SK-N-SH (cell line): ENCODE results near the gene NSRP1. TPM values are rescaled to one million over a fixed set of nuclear protein-coding genes. Genes with fewer than 3 reads are reported as not detected.

ENCODE experiments used
- CTCF ChIA-PET: fragments of 300-600, 350-600 bp; formaldehyde crosslinking; extraction: SDS; loops from one replicate; lab custom pipeline; 2021; lab: Yijun Ruan, JAX
- POLR2A ChIA-PET: fragments of 350-600 bp; sonication (Branson Sonifier 250); formaldehyde crosslinking; extraction: SDS; loops from one replicate; lab custom pipeline; 2020; ENCODE audit warnings: antibody characterized with exemption, inconsistent platforms; lab: Yijun Ruan, JAX
- DNase-seq: peaks from one replicate; pipeline ENCODE4 v3.0.0; 2012
- H2AFZ ChIP-seq: fragments of 200-600 bp; sonication (generic); 2 replicates; pipeline ENCODE4 v1.8.1; 2016; ENCODE audit warnings: antibody characterized with exemption, mild to moderate bottlenecking, low read depth
- H3F3A ChIP-seq: fragments of 200-600 bp; sonication (generic); replicated peaks from 2 replicates; pipeline ENCODE3; 2016; ENCODE audit warnings: antibody characterized with exemption, mild to moderate bottlenecking; ENCODE audit not compliant: insufficient read depth
- H3K27ac ChIP-seq, 2 experiments: fragments of 200-500 bp in 1 of 2; fragments of 200-600 bp in 1 of 2; sonication (Bioruptor generic) in 1 of 2; sonication (generic), shearing (Covaris generic) in 1 of 2; 2 replicates each; pipeline versions ENCODE4 v1.5.1 to v1.6.1; 2014 to 2016; ENCODE audit warnings: low read depth in 2 of 2, inconsistent platforms in 1 of 2, low read length in 1 of 2, mild to moderate bottlenecking in 1 of 2, mixed read lengths in 1 of 2
- H3K27me3 ChIP-seq: fragments of 200-600 bp; sonication (generic), shearing (Covaris generic); 2 replicates; pipeline ENCODE4 v1.6.1; 2016; ENCODE audit warnings: mixed run types; ENCODE audit not compliant: insufficient read depth
- H3K36me3 ChIP-seq, 2 experiments: fragments of 200-500 bp in 1 of 2; fragments of 200-600 bp in 1 of 2; sonication (Bioruptor generic) in 1 of 2; sonication (generic) in 1 of 2; replicated peaks in 1 of 2; 2 replicates each; pipeline versions ENCODE3 to v1.5.1; 2014 to 2016; ENCODE audit warnings: low read length in 1 of 2, mild to moderate bottlenecking in 1 of 2; ENCODE audit not compliant: insufficient read depth in 2 of 2, control insufficient read depth in 1 of 2
- H3K4me1 ChIP-seq, 2 experiments: fragments of 200-500 bp in 1 of 2; fragments of 200-600 bp in 1 of 2; sonication (Bioruptor generic) in 1 of 2; sonication (generic), shearing (Covaris generic) in 1 of 2; 2 replicates each; pipeline versions ENCODE4 v1.5.1 to v1.6.1; 2014 to 2016; ENCODE audit warnings: low read depth in 1 of 2, low read length in 1 of 2, mixed run types in 1 of 2; ENCODE audit not compliant: insufficient read depth in 2 of 2, control insufficient read depth in 1 of 2
- H3K4me2 ChIP-seq: fragments of 200-600 bp; sonication (generic), shearing (Covaris generic); 2 replicates; pipeline ENCODE4 v1.6.1; 2017; ENCODE audit warnings: mixed run types
- H3K4me3 ChIP-seq, 2 experiments: fragments of 200-500 bp in 1 of 2; fragments of 200-600 bp in 1 of 2; sonication (Bioruptor generic) in 1 of 2; sonication (generic), shearing (Covaris generic) in 1 of 2; 2 replicates each; pipeline versions ENCODE4 v1.5.1 to v1.8.1; 2014 to 2016; ENCODE audit warnings: low read depth in 2 of 2, inconsistent platforms in 1 of 2, low read length in 1 of 2, mild to moderate bottlenecking in 1 of 2, mixed read lengths in 1 of 2, moderate library complexity in 1 of 2
- H3K79me2 ChIP-seq: fragments of 200-600 bp; sonication (generic); 2 replicates; pipeline ENCODE4 v1.8.1; 2017; ENCODE audit warnings: mild to moderate bottlenecking; ENCODE audit not compliant: insufficient read depth
- H3K9ac ChIP-seq: fragments of 200-600 bp; sonication (generic); 2 replicates; pipeline ENCODE4 v1.6.1; 2017; ENCODE audit warnings: mixed run types
- H3K9me2 ChIP-seq: fragments of 200-600 bp; sonication (generic); 2 replicates; pipeline ENCODE4 v1.6.1; 2017; ENCODE audit warnings: mixed run types
- H3K9me3 ChIP-seq: fragments of 200-600 bp; sonication (generic); 2 replicates; pipeline ENCODE4 v1.6.1; 2017; ENCODE audit warnings: mixed run types, mild to moderate bottlenecking, moderate library complexity
- H4K20me1 ChIP-seq: fragments of 200-600 bp; sonication (generic); 2 replicates; pipeline ENCODE4 v1.6.1; 2017; ENCODE audit warnings: mild to moderate bottlenecking, mixed run types; ENCODE audit not compliant: insufficient read depth
- CHD2 ChIP-seq: fragments of 150-350 bp; IDR thresholded peaks from 2 replicates; pipeline ENCODE4 v1.6.1; 2018; ENCODE audit warnings: low read length; ENCODE audit not compliant: partially characterized antibody
- ELF1 ChIP-seq: IDR thresholded peaks from 2 replicates; pipeline ENCODE4 v1.4.0; 2012
- EP300 ChIP-seq, 2 experiments: IDR thresholded peaks; 2 replicates each; pipeline versions ENCODE4 v1.4.0 to v1.6.1; 2012; ENCODE audit warnings: borderline replicate concordance in 1 of 2, low read depth in 1 of 2, low read length in 1 of 2
- EZH2phosphoT487 ChIP-seq: fragments of 200-600 bp; sonication (generic); IDR thresholded peaks from 2 replicates; pipeline ENCODE4 v1.6.1; 2017; ENCODE audit warnings: low read depth, mixed run types, mild to moderate bottlenecking, antibody characterized with exemption, moderate library complexity, borderline replicate concordance
- FOXJ3 ChIP-seq: sonication (generic); formaldehyde crosslinking; IDR thresholded peaks from 2 replicates; pipeline ENCODE4 v1.5.1; 2020; ENCODE audit warnings: mild to moderate bottlenecking, missing genetic modification reagents
- FOXM1 ChIP-seq: IDR thresholded peaks from 2 replicates; pipeline ENCODE4 v1.4.0; 2012; ENCODE audit warnings: low read depth, mild to moderate bottlenecking
- GABPA ChIP-seq: IDR thresholded peaks from 2 replicates; pipeline ENCODE4 v1.4.0; 2012; ENCODE audit warnings: low read depth, mild to moderate bottlenecking
- GATA2 ChIP-seq: sonication (generic); formaldehyde crosslinking; IDR thresholded peaks from 2 replicates; pipeline ENCODE4 v1.5.0; 2020; ENCODE audit warnings: mild to moderate bottlenecking, missing genetic modification reagents
- MXI1 ChIP-seq: IDR thresholded peaks from 2 replicates; pipeline ENCODE4 v1.6.1; 2012; ENCODE audit warnings: mild to moderate bottlenecking, low read depth, low read length, improper control_type of control experiment
- NFIC ChIP-seq: IDR thresholded peaks from 2 replicates; pipeline ENCODE4 v1.4.0; 2012; ENCODE audit warnings: borderline replicate concordance
- NRF1 ChIP-seq: IDR thresholded peaks from 2 replicates; pipeline ENCODE4 v1.6.1; 2012; ENCODE audit warnings: low read depth, mild to moderate bottlenecking, low read length
- POLR2AphosphoS5 ChIP-seq: IDR thresholded peaks from 2 replicates; pipeline ENCODE4 v1.6.1; 2012; ENCODE audit warnings: low read depth, low read length
- RAD21 ChIP-seq: IDR thresholded peaks from 2 replicates; pipeline ENCODE4 v1.6.1; 2012; ENCODE audit warnings: mild to moderate bottlenecking, low read length
- RFX5 ChIP-seq: IDR thresholded peaks from 2 replicates; pipeline ENCODE4 v1.6.1; 2012; ENCODE audit warnings: mild to moderate bottlenecking, improper control_type of control experiment, low read length
- RXRA ChIP-seq: IDR thresholded peaks from 2 replicates; pipeline ENCODE4 v1.4.0; 2012; ENCODE audit warnings: low read depth, mild to moderate bottlenecking, borderline replicate concordance
- TAF1 ChIP-seq: IDR thresholded peaks from 2 replicates; pipeline ENCODE4 v1.6.1; 2012; ENCODE audit warnings: low read depth, mild to moderate bottlenecking, low read length, moderate library complexity, borderline replicate concordance
- TCF12 ChIP-seq: IDR thresholded peaks from 2 replicates; pipeline ENCODE4 v1.4.0; 2012
- TEAD4 ChIP-seq: IDR thresholded peaks from 2 replicates; pipeline ENCODE4 v1.4.0; 2012; ENCODE audit warnings: mild to moderate bottlenecking, borderline replicate concordance; ENCODE audit not compliant: insufficient read depth
- WGBS: methylation state at CpG from one replicate; pipeline ENCODE4 v1.1.6; 2017; ENCODE audit warnings: low lambda C conversion rate; 5-methylcytosine and 5-hydroxymethylcytosine counted together
- polyA plus RNA-seq, 3 experiments: library from polyadenylated mRNA; depleted of rRNA; stranded (reverse); fragments of >200 nt; gene quantifications; 2 replicates each; pipeline ENCODE4 v1.2.3, GENCODE V29; 2012
- TF ChIP-seq, protein P1 (sequence below): IDR thresholded peaks from 2 replicates; pipeline ENCODE4 v1.4.0; 2012; ENCODE audit warnings: low read depth, borderline replicate concordance
- TF ChIP-seq, protein P2 (sequence below): IDR thresholded peaks from 2 replicates; pipeline ENCODE4 v1.4.0; 2012; ENCODE audit warnings: low read depth
- TF ChIP-seq, protein P3 (sequence below): fragments of 150-350 bp; IDR thresholded peaks from 2 replicates; pipeline ENCODE4 v1.6.1; 2017; ENCODE audit warnings: antibody characterized with exemption, low read length, low read depth, borderline replicate concordance

NSRP1 gene
- polyA plus RNA-seq, 1 of the 3 experiments (the other 2 are of a cell fraction) = 10.8 TPM

DNA sequence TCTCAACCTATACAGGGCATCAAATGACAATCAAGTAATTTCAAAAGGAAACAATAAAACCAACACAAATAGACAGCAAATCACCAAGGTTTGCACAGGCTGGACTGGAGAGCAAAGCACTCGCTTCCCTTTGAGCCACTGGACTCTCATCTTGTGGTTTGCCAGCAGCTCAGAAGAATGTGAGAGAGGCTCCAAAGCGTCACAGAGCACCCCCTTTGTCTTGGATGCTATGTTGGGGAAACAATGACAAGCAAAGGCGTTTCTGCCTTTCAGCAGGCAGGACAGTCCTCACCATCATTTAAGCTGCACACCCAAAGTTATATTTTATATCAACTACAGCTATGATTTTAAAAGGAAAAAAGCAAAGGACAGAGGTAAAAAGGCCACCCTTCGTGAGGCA lies 105.6 kb downstream of the NSRP1 start:
- H3K36me3 ChIP-seq = no peaks in the 10 kb centered on the region
- no peak overlapping the region for H3K4me3 ChIP-seq
- 70% methylated on average over 4 of the region's 4 CpGs for WGBS
- no peaks in the 10 kb centered on the region for H3K9me2 ChIP-seq
- POLR2A ChIA-PET = no interaction called here
- H3K4me1 ChIP-seq = no peaks in the 10 kb centered on the region
- no peaks in the 10 kb centered on the region for H3K9me3 ChIP-seq
- H3K9ac ChIP-seq = no peak overlapping the region
- H4K20me1 ChIP-seq = no peaks in the 10 kb centered on the region
- H3K4me2 ChIP-seq = no peak overlapping the region
- DNase-seq = no peak
- no peaks in the 10 kb centered on the region for H3K79me2 ChIP-seq
- no peak overlapping the region for H3K27ac ChIP-seq
- H3K27me3 ChIP-seq = no peaks in the 10 kb centered on the region
- H3F3A ChIP-seq = no peaks in the 10 kb centered on the region
- TF ChIP-seq NRF1 (no peak), GATA2 (no peak), FOXJ3 (CRISPR knock-in tag) (no peak), POLR2AphosphoS5 (no peak)
- TF ChIP-seq, protein P1, sequence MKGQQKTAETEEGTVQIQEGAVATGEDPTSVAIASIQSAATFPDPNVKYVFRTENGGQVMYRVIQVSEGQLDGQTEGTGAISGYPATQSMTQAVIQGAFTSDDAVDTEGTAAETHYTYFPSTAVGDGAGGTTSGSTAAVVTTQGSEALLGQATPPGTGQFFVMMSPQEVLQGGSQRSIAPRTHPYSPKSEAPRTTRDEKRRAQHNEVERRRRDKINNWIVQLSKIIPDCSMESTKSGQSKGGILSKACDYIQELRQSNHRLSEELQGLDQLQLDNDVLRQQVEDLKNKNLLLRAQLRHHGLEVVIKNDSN = no peak
- H2AFZ ChIP-seq = no peak overlapping the region
- CTCF ChIA-PET = interaction anchor here (1.6 to 2.0 kb wide), 2 partner anchors 9 to 14 kb away, joined by 5 read pairs; no protein-coding TSS in a partner anchor

DNA sequence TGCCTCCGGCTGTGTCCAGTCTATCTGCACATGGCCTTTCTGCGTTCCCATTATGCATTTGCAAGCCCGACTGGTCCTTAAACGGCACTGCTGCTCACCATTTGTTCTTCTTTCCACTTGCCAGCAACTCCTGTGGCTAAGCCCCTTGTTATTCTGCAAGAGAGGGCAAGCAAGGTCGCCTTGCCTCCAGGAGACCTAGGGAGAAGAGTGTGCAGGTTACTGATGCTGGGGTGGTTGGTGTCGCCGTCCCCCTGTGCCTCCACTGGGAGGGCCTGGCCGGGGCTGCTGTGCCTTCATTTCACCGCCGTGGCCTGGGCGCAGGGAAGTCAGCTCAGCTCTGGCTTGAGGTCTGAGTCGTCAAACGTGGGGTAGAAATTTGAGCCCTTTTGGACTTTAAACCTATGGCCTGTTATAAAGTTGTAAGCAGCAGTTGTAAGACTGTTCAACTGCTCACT lies 106.1 kb downstream of the NSRP1 start:
- ChIA-PET POLR2A (no interaction called here), CTCF (interaction anchor here (1.6 to 2.0 kb wide), 2 partner anchors 10 to 13 kb away, joined by 5 read pairs; no protein-coding TSS in a partner anchor)
- Histone ChIP-seq H2AFZ (no peak overlapping the region), H4K20me1 (no peaks in the 10 kb centered on the region), H3F3A (no peaks in the 10 kb centered on the region), H3K4me3 (no peak overlapping the region), H3K79me2 (no peaks in the 10 kb centered on the region), H3K27ac (no peak overlapping the region), H3K9me3 (no peaks in the 10 kb centered on the region), H3K4me2 (no peak overlapping the region), H3K36me3 (no peaks in the 10 kb centered on the region), H3K9ac (no peak overlapping the region), H3K9me2 (no peaks in the 10 kb centered on the region), H3K27me3 (no peaks in the 10 kb centered on the region), H3K4me1 (no peaks in the 10 kb centered on the region)
- no peak for TF ChIP-seq ELF1
- TF ChIP-seq NFIC = no peak
- TF ChIP-seq GABPA = no peak
- no peak for TF ChIP-seq RAD21
- TF ChIP-seq GATA2 = no peak
- no peak for TF ChIP-seq RFX5
- TF ChIP-seq, protein P2, sequence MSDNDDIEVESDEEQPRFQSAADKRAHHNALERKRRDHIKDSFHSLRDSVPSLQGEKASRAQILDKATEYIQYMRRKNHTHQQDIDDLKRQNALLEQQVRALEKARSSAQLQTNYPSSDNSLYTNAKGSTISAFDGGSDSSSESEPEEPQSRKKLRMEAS = no peak
- TF ChIP-seq MXI1 = no peak
- WGBS = 76% methylated on average over 13 of the region's 13 CpGs
- no peak for DNase-seq

DNA sequence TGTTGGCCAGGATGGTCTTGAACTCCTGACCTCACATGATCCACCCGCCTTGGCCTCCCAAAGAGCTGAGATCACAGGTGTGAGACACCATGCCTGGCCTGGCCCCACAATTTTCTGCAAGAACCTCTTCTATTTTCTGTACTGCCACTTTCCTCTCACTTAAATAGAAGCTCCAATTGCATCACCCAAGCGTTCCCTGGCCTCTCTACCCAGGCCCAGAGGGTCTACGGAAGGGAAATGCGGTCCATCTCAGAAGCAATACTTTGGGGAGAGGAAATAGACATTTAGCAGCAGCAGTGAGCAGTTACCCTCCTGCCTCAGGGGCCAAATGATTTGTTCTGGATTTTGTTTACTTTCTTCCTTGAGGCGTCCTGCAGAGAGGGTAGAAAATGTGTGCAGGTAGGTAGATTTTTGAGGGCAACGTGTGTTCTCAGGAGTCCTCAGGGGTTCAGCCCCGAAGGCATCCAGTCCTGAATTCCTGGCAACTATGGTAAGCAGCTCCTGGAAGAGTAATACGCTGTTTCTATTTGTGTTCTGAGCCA lies 107.9 kb downstream of the NSRP1 start:
- no peak overlapping the region for H3K27ac ChIP-seq
- TF ChIP-seq TEAD4 (no peak), CHD2 (no peak), EP300 (IDR thresholded peaks at IDR 0.05; ENCODE audit: borderline replicate concordance in 1 of 2, low read depth in 1 of 2, low read length in 1 of 2) (no peak), TAF1 (no peak), RAD21 (no peak), GABPA (no peak), EZH2phosphoT487 (no peak), FOXM1 (no peak), GATA2 (no peak), RXRA (no peak), NRF1 (no peak), TCF12 (no peak)
- TF ChIP-seq, protein P3, sequence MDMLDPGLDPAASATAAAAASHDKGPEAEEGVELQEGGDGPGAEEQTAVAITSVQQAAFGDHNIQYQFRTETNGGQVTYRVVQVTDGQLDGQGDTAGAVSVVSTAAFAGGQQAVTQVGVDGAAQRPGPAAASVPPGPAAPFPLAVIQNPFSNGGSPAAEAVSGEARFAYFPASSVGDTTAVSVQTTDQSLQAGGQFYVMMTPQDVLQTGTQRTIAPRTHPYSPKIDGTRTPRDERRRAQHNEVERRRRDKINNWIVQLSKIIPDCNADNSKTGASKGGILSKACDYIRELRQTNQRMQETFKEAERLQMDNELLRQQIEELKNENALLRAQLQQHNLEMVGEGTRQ = no peak
- H3F3A ChIP-seq = no peaks in the 10 kb centered on the region
- POLR2A ChIA-PET = no interaction called here
- CTCF ChIA-PET = interaction anchor here (0.7 to 2.2 kb wide), 4 partner anchors 9 to 99 kb away, joined by 3 to 7 read pairs (median 4); no protein-coding TSS in a partner anchor
- H3K9ac ChIP-seq = no peak overlapping the region
- no peaks in the 10 kb centered on the region for H3K9me2 ChIP-seq
- H3K36me3 ChIP-seq = no peaks in the 10 kb centered on the region
- no peaks in the 10 kb centered on the region for H3K9me3 ChIP-seq
- H3K27me3 ChIP-seq = no peaks in the 10 kb centered on the region
- no peak overlapping the region for H2AFZ ChIP-seq
- no peak overlapping the region for H3K4me2 ChIP-seq
- WGBS = 67% methylated on average over 8 of the region's 8 CpGs
- H3K4me3 ChIP-seq = no peak overlapping the region
- no peaks in the 10 kb centered on the region for H4K20me1 ChIP-seq
- H3K4me1 ChIP-seq = no peaks in the 10 kb centered on the region
- no peak for DNase-seq
- no peaks in the 10 kb centered on the region for H3K79me2 ChIP-seq
